HepG2 (cell line): Measurements from ENCODE around the gene POLR1H. TPM values are rescaled to one million over a fixed set of nuclear protein-coding genes. Genes with fewer than 3 reads are reported as not detected.

Source experiments
- AHR ChIP-seq: IDR thresholded peaks from 2 replicates; pipeline ENCODE4 v1.6.1; 2018; ENCODE audit warnings: missing genetic modification reagents, missing compliant biosample characterization
- ATF7-NPFF ChIP-seq: sonication (generic); formaldehyde crosslinking; IDR thresholded peaks from 2 replicates; pipeline ENCODE4 v1.8.1; 2023; ENCODE audit warnings: mild to moderate bottlenecking, low read depth, missing genetic modification reagents, moderate library complexity
- HMG20B ChIP-seq: conservative IDR thresholded peaks from 2 replicates; pipeline ENCODE4 v1.6.1; 2016; ENCODE audit warnings: missing genetic modification reagents, missing compliant biosample characterization
- KDM5B ChIP-seq: sonication (generic); formaldehyde crosslinking; IDR thresholded peaks from 2 replicates; pipeline ENCODE4 v1.4.0; 2020; ENCODE audit warnings: missing genetic modification reagents, mild to moderate bottlenecking, borderline replicate concordance
- MATR3 ChIP-seq: sonication (generic); formaldehyde crosslinking; IDR thresholded peaks from 2 replicates; pipeline ENCODE4 v1.4.0; 2020; ENCODE audit warnings: missing genetic modification reagents
- MYC ChIP-seq: sonication (generic); formaldehyde crosslinking; IDR thresholded peaks from 2 replicates; pipeline ENCODE4 v1.9.0; 2021; ENCODE audit warnings: missing genetic modification reagents, borderline replicate concordance
- PHF20 ChIP-seq: sonication (generic); formaldehyde crosslinking; IDR thresholded peaks from 2 replicates; pipeline ENCODE4 v1.5.0; 2020; ENCODE audit warnings: mild to moderate bottlenecking, missing genetic modification reagents
- PPARG ChIP-seq: conservative IDR thresholded peaks from 2 replicates; pipeline ENCODE4 v1.6.1; 2016; ENCODE audit warnings: missing biosample characterization, missing genetic modification reagents
- RAD21 ChIP-seq: fragments of 450-650 bp; formaldehyde crosslinking; IDR thresholded peaks from 2 replicates; pipeline ENCODE4 v1.5.0; 2020; ENCODE audit warnings: mild to moderate bottlenecking
- RBFOX2 ChIP-seq: fragments of 200-400 bp; formaldehyde crosslinking; IDR thresholded peaks from 2 replicates; pipeline ENCODE4 v1.6.1; 2017; ENCODE audit warnings: low read depth, mild to moderate bottlenecking, low read length
- SMAD1 ChIP-seq: sonication (generic); formaldehyde crosslinking; IDR thresholded peaks from 2 replicates; pipeline ENCODE4 v1.4.0; 2020; ENCODE audit warnings: missing genetic modification reagents, low read depth, mild to moderate bottlenecking, borderline replicate concordance
- SOX6 ChIP-seq, 2 experiments: fragments of 450-650 bp in 1 of 2; sonication (generic) in 1 of 2; formaldehyde crosslinking in 1 of 2; IDR thresholded peaks; 2 replicates each; pipeline versions ENCODE4 v1.4.0 to v1.6.1; 2017 to 2020; ENCODE audit warnings: antibody characterized with exemption in 1 of 2, mild to moderate bottlenecking in 1 of 2, missing genetic modification reagents in 1 of 2
- TFDP2 ChIP-seq: sonication (generic); formaldehyde crosslinking; IDR thresholded peaks from 2 replicates; pipeline ENCODE4 v1.4.0; 2020; ENCODE audit warnings: missing genetic modification reagents
- ZBTB20 ChIP-seq: sonication (generic); formaldehyde crosslinking; IDR thresholded peaks from 2 replicates; pipeline ENCODE4 v1.8.1; 2023; ENCODE audit warnings: missing genetic modification reagents, low read depth, mild to moderate bottlenecking, borderline replicate concordance
- ZFYVE20 ChIP-seq: sonication (generic); formaldehyde crosslinking; IDR thresholded peaks from 2 replicates; pipeline ENCODE4 v1.8.0; 2023; ENCODE audit warnings: low read depth, mild to moderate bottlenecking, moderate library complexity, missing genetic modification reagents, borderline replicate concordance
- ZHX1 ChIP-seq: sonication (generic); formaldehyde crosslinking; IDR thresholded peaks from 2 replicates; pipeline ENCODE4 v1.8.1; 2022; ENCODE audit warnings: low read depth, mild to moderate bottlenecking, missing genetic modification reagents
- ZNF30 ChIP-seq: sonication (generic); formaldehyde crosslinking; IDR thresholded peaks from 2 replicates; pipeline ENCODE4 v1.5.0; 2020; ENCODE audit warnings: mild to moderate bottlenecking, missing genetic modification reagents
- ZNF329 ChIP-seq: sonication (generic); formaldehyde crosslinking; IDR thresholded peaks from 2 replicates; pipeline ENCODE4 v1.9.0; 2021; ENCODE audit warnings: low read depth, mild to moderate bottlenecking, missing genetic modification reagents
- ZNF564 ChIP-seq: sonication (generic); formaldehyde crosslinking; IDR thresholded peaks from 2 replicates; pipeline ENCODE4 v1.8.1; 2023; ENCODE audit warnings: mild to moderate bottlenecking, missing genetic modification reagents
- polyA plus RNA-seq, 8 experiments: library from polyadenylated mRNA; depleted of rRNA in 3 of 8; stranded (reverse) in 7 of 8; unstranded in 1 of 8; fragments of >200 nt; fragmentation: Illumina TruSeq in 4 of 8; extraction: Trizol in 4 of 8; gene quantifications; 2 replicates each; pipeline versions ENCODE4 v1.2.1 to v1.2.3, GENCODE V29; 2011 to 2016; ENCODE audit warnings: low read depth in 4 of 8, missing spikeins in 1 of 8, mixed read lengths in 1 of 8; ENCODE audit not compliant: insufficient read depth in 1 of 8
- total RNA-seq, 5 experiments: library from RNA; depleted of rRNA; stranded (reverse); fragments of >200 nt; fragmentation: Illumina TruSeq; extraction: Trizol; gene quantifications; 2 replicates each; pipeline ENCODE4 v1.2.3, GENCODE V29; 2016; ENCODE audit warnings: low read depth in 1 of 5
- TF ChIP-seq, protein P1 (sequence below): sonication (generic); formaldehyde crosslinking; IDR thresholded peaks from 2 replicates; pipeline ENCODE4 v1.5.0; 2020; ENCODE audit warnings: missing genetic modification reagents, mild to moderate bottlenecking, borderline replicate concordance

Gene POLR1H
- total and polyA plus RNA-seq, 2 of the 13 experiments (the other 11 are each of a cell fraction or from before 2014, with no cell fraction given) = 61.4 to 79.8 TPM

DNA sequence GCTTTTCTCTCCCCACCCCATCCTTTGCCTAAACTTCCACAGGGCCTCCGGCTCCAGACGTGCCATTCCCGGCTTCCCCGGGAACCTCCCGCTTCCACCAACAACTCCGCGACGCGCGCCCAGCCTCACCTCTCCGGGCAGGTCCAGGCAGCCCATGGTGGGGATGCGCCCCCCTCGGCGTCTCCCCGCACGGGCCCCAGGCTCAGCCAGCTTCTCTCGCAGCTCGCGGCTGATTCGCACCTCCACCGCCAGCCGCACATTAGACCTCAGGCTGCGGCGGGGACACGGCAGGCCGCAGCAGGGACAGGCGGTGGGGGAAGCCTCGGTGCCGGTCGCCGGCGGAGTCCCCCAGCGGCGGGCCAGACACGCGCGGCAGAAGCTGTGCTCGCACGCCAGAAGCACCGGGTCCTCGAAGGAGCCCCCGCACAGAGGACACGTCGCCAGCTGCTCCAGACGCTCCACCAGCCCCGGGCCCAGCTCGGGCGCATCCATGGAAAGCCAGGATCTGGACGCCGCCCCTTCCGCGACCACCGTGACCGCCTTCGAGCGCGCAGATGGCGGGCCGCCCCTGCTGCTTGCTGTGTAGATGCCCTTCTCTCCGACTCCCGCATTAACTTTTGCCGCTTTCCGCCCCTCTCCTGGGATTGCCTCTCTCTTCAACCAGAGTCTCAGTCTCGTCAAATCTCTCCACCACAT, 14.2 kb downstream of the POLR1H start, which contains the start of gene RNF39 (continued):
- TF ChIP-seq, protein P1, sequence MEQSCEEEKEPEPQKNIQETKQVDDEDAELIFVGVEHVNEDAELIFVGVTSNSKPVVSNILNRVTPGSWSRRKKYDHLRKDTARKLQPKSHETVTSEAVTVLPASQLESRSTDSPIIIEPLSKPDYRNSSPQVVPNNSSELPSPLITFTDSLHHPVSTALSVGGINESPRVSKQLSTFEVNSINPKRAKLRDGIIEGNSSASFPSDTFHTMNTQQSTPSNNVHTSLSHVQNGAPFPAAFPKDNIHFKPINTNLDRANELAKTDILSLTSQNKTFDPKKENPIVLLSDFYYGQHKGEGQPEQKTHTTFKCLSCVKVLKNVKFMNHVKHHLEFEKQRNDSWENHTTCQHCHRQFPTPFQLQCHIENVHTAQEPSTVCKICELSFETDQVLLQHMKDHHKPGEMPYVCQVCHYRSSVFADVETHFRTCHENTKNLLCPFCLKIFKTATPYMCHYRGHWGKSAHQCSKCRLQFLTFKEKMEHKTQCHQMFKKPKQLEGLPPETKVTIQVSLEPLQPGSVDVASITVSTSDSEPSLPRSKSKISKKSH (CRISPR knock-in tag) = peak; percentile 19; the same call in 1 of the 2 replicates
- TF ChIP-seq ZNF329 = 0 out of 2 replicates have a peak, but pooled peaks have one; percentile 47
- 0 out of 2 replicates have a peak, but pooled peaks have one; percentile 78 for TF ChIP-seq ZNF30 (CRISPR knock-in tag)
- TF ChIP-seq SMAD1 (CRISPR knock-in tag) = peak; percentile 95; the same call in 1 of the 2 replicates
- 0 out of 2 replicates have a peak, but pooled peaks have one; percentile 33 for TF ChIP-seq ATF7-NPFF
- 0 out of 2 replicates have a peak, but pooled peaks have one; percentile 54 for TF ChIP-seq ZHX1 (CRISPR knock-in tag)
- peak; percentile 18; the same call in 1 of the 2 replicates for TF ChIP-seq RAD21
- no peak for TF ChIP-seq PPARG (CRISPR knock-in tag)
- peak; percentile 15; the same call in 1 of the 2 replicates for TF ChIP-seq TFDP2 (CRISPR knock-in tag)
- no peak for TF ChIP-seq HMG20B (CRISPR knock-in tag)
- 0 out of 2 replicates have a peak, but pooled peaks have one; percentile 34 for TF ChIP-seq ZFYVE20
- TF ChIP-seq ZBTB20 (CRISPR knock-in tag) = peak; percentile 22; the same call in 1 of the 2 replicates
- TF ChIP-seq PHF20 = peak; percentile 22; the same call in 1 of the 2 replicates
- TF ChIP-seq KDM5B (CRISPR knock-in tag) = peak; percentile 83; the same call in 1 of the 2 replicates
- TF ChIP-seq SOX6 (IDR thresholded peaks at IDR 0.05) = no peak
- peak; percentile 52; the same call in 1 of the 2 replicates for TF ChIP-seq SOX6 (CRISPR knock-in tag; IDR thresholded peaks at IDR 0.05)
- no peak for TF ChIP-seq RBFOX2
- no peak for TF ChIP-seq MATR3 (CRISPR knock-in tag)
- 0 out of 2 replicates have a peak, but pooled peaks have one; percentile 67 for TF ChIP-seq ZNF564
- TF ChIP-seq AHR (CRISPR knock-in tag) = peak; percentile 74; the same call in 1 of the 2 replicates
- TF ChIP-seq MYC (CRISPR knock-in tag) = peak; percentile 34; the same call in 1 of the 2 replicates
